Liver (tissue), 9 donors: ENCODE results near the gene USP26. TPM values are rescaled to one million over a fixed set of nuclear protein-coding genes. Genes with fewer than 3 reads are reported as not detected.
"Not testable (repeated sequence)": the region's sequence is repeated elsewhere in the genome, so short reads cannot be mapped to it uniquely, and the experiment has no call there.

Source experiments
- DNase-seq: peaks from one replicate; pipeline ENCODE4 v3.0.0-alpha.2; 2017; ENCODE audit warnings: low spot score
- H3K27ac ChIP-seq, 2 donors: one replicate each; pipeline ENCODE4 v1.7.0; 2013; ENCODE audit warnings: inconsistent platforms in 2 of 2, low read length in 2 of 2, control low read depth in 1 of 2, low read depth in 1 of 2, mild to moderate bottlenecking in 1 of 2
- H3K27me3 ChIP-seq, 4 donors: one replicate each; pipeline versions ENCODE4 v1.6.1 to v1.7.0; 2013; ENCODE audit warnings: low read length in 3 of 4, inconsistent platforms in 1 of 4, mild to moderate bottlenecking in 1 of 4, moderate library complexity in 1 of 4; ENCODE audit not compliant: control insufficient read depth in 4 of 4, insufficient read depth in 4 of 4
- H3K36me3 ChIP-seq, 4 donors: one replicate each; pipeline versions ENCODE4 v1.6.1 to v1.7.0; 2013; ENCODE audit warnings: low read length in 3 of 4, mild to moderate bottlenecking in 3 of 4, low read depth in 1 of 4, moderate library complexity in 1 of 4; ENCODE audit not compliant: control insufficient read depth in 4 of 4, insufficient read depth in 3 of 4
- H3K4me1 ChIP-seq, 4 donors: one replicate each; pipeline versions ENCODE4 v1.6.1 to v1.7.0; 2013; ENCODE audit warnings: low read length in 3 of 4, mild to moderate bottlenecking in 3 of 4, moderate library complexity in 1 of 4; ENCODE audit not compliant: control insufficient read depth in 4 of 4, insufficient read depth in 4 of 4
- H3K4me3 ChIP-seq, 3 donors: one replicate each; pipeline versions ENCODE4 v1.6.1 to v1.7.0; 2013; ENCODE audit warnings: low read length in 3 of 3, control low read depth in 1 of 3, low read depth in 1 of 3, mild to moderate bottlenecking in 1 of 3
- H3K9ac ChIP-seq, 2 donors: one replicate each; pipeline ENCODE4 v1.7.0; 2013; ENCODE audit warnings: low read length in 2 of 2, mild to moderate bottlenecking in 2 of 2, moderate library complexity in 2 of 2, control low read depth in 1 of 2, low read depth in 1 of 2
- H3K9me3 ChIP-seq, 4 donors: one replicate each; pipeline versions ENCODE4 v1.6.1 to v1.7.0; 2013; ENCODE audit warnings: low read length in 3 of 4; ENCODE audit not compliant: control insufficient read depth in 4 of 4
- EGR1 ChIP-seq, 2 donors: IDR thresholded peaks; 2 replicates each; pipeline ENCODE4 v1.6.1; 2016 to 2018; ENCODE audit warnings: antibody characterized with exemption in 2 of 2, low read depth in 2 of 2
- FOXA1 ChIP-seq: IDR thresholded peaks from 2 replicates; pipeline ENCODE4 v1.6.1; 2016; ENCODE audit warnings: antibody characterized with exemption
- FOXA2 ChIP-seq: IDR thresholded peaks from 2 replicates; pipeline ENCODE4 v1.6.1; 2016; ENCODE audit warnings: antibody characterized with exemption
- GABPA ChIP-seq, 2 donors: IDR thresholded peaks in 1 of 2; conservative IDR thresholded peaks in 1 of 2; 2 replicates each; pipeline ENCODE4 v1.6.1; 2016; ENCODE audit warnings: antibody characterized with exemption in 2 of 2, mild to moderate bottlenecking in 1 of 2, moderate library complexity in 1 of 2
- HNF4A ChIP-seq, 2 donors: conservative IDR thresholded peaks; 2 replicates each; pipeline ENCODE4 v1.6.1; 2016; ENCODE audit warnings: antibody characterized with exemption in 2 of 2, mild to moderate bottlenecking in 2 of 2
- HNF4G ChIP-seq: IDR thresholded peaks from 2 replicates; pipeline ENCODE4 v1.6.1; 2016; ENCODE audit warnings: antibody characterized with exemption
- JUND ChIP-seq, 2 donors: IDR thresholded peaks; 2 replicates each; pipeline ENCODE4 v1.6.1; 2016; ENCODE audit warnings: antibody characterized with exemption in 2 of 2
- RAD21 ChIP-seq, 2 donors: IDR thresholded peaks; 2 replicates each; pipeline ENCODE4 v1.6.1; 2016; ENCODE audit warnings: antibody characterized with exemption in 2 of 2, mild to moderate bottlenecking in 2 of 2
- RXRA ChIP-seq, 2 donors: IDR thresholded peaks; 2 replicates each; pipeline ENCODE4 v1.6.1; 2017 to 2018; ENCODE audit warnings: antibody characterized with exemption in 2 of 2, mild to moderate bottlenecking in 1 of 2
- SP1 ChIP-seq: IDR thresholded peaks from 2 replicates; pipeline ENCODE4 v1.6.1; 2018; ENCODE audit warnings: antibody characterized with exemption, mild to moderate bottlenecking
- TAF1 ChIP-seq: conservative IDR thresholded peaks from 2 replicates; pipeline ENCODE4 v1.6.1; 2016; ENCODE audit warnings: antibody characterized with exemption, mild to moderate bottlenecking
- YY1 ChIP-seq: IDR thresholded peaks from 2 replicates; pipeline ENCODE4 v1.6.1; 2016; ENCODE audit warnings: antibody characterized with exemption, mild to moderate bottlenecking
- WGBS: extraction: QIAGEN DNeasy Blood & Tissue Kit; methylation state at CpG from one replicate; pipeline ENCODE4 v1.1.7; 2013; 5-methylcytosine and 5-hydroxymethylcytosine counted together
- polyA plus RNA-seq, 2 donors: library from polyadenylated mRNA; stranded (reverse) in 1 of 2; unstranded in 1 of 2; fragments of 200-250 nt in 1 of 2; fragments of >200 nt in 1 of 2; fragmentation: Nextera tagmentation in 1 of 2; extraction: Ambion mirVana in 1 of 2; gene quantifications; one replicate each; pipeline versions ENCODE4 v1.2.1 to v1.2.3, GENCODE V29; 2013 to 2015
- total RNA-seq, 2 donors: library from RNA; depleted of rRNA; stranded (reverse); fragments of >200 nt; gene quantifications; one replicate each; pipeline ENCODE4 v1.2.3, GENCODE V29; 2014
- TF ChIP-seq, protein P1 (sequence below): IDR thresholded peaks from 2 replicates; pipeline ENCODE4 v1.6.1; 2016; ENCODE audit warnings: antibody characterized with exemption
- TF ChIP-seq, protein P2 (sequence below): fragments of 150-350 bp; IDR thresholded peaks from 2 replicates; pipeline ENCODE4 v1.5.1; 2017; ENCODE audit warnings: improper control_type of control experiment, low read depth, low read length; ENCODE audit not compliant: missing input control
- TF ChIP-seq, protein P3 (sequence below): IDR thresholded peaks from 2 replicates; pipeline ENCODE4 v1.6.1; 2016; ENCODE audit warnings: antibody characterized with exemption
- TF ChIP-seq, protein P4 (sequence below): IDR thresholded peaks from 2 replicates; pipeline ENCODE4 v1.6.1; 2016; ENCODE audit warnings: antibody characterized with exemption
- TF ChIP-seq, protein P5 (sequence below): IDR thresholded peaks from 2 replicates; pipeline ENCODE4 v1.6.1; 2016; ENCODE audit warnings: antibody characterized with exemption, mild to moderate bottlenecking
- donor health status: healthy.
- donor health status: healthy.
- donor health status: healthy.
- donor health status: healthy.
- donor health status: healthy.

The USP26 gene
- total and polyA plus RNA-seq, 4 donors = not detected

DNA sequence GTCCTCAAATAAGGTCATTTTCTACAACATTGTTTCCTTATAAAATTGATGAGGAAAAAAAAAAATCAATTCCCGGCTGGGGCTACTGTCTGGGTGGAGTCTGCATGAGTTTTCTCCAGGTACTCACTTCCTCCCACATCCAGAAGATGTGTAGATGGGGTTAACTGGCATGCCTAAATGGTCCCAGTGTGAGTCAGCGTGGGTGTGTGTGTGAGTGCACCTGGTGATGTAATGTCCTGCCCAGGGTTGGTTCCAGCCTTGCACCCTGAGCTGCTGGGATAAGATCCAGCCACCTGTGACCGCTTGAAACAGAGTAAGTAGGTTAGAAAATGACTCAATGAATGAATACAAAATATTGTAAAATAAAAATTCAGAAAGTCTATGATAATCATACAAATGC is 11.1 kb downstream of the USP26 start:
- no peak overlapping the region for H3K27ac ChIP-seq
- 79% methylated on average over 3 of the region's 3 CpGs for WGBS
- no peaks in the 10 kb centered on the region for H3K36me3 ChIP-seq
- H3K9ac ChIP-seq = no peak overlapping the region
- no peak for DNase-seq
- TF ChIP-seq EGR1 (IDR thresholded peaks at IDR 0.05; ENCODE audit: low read depth in 2 of 2) = no peak
- no peak for TF ChIP-seq HNF4A (conservative IDR thresholded peaks at IDR 0.05)
- TF ChIP-seq, protein P1, sequence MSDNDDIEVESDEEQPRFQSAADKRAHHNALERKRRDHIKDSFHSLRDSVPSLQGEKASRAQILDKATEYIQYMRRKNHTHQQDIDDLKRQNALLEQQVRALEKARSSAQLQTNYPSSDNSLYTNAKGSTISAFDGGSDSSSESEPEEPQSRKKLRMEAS = no peak
- no peak for TF ChIP-seq SP1
- no peak for TF ChIP-seq JUND (IDR thresholded peaks at IDR 0.05)
- no peak for TF ChIP-seq RAD21 (IDR thresholded peaks at IDR 0.05)
- no peaks in the 10 kb centered on the region for H3K4me1 ChIP-seq
- no peak overlapping the region for H3K4me3 ChIP-seq
- H3K27me3 ChIP-seq = no peaks in the 10 kb centered on the region
- no peaks in the 10 kb centered on the region for H3K9me3 ChIP-seq

DNA sequence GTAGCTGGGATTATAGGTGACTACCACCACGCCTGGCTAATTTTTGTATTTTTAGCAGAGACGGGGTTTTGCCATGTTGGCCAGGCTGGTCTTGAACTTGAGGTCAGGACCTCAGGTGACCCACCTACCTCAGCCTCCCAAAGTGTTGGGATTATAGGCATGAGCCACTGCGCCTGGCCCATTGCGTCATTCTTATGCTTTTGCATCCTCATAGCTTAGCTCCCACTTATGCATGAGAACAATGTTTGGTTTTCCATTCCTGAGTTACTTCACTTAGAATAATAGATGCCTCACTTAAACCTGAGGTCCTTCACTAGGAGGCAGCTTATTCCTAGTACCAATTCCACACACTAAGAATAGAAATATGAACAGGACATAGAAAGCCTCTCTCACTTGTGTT is 11.9 kb downstream of the USP26 start:
- not testable (repeated sequence) for H3K36me3 ChIP-seq, H3K9ac ChIP-seq, DNase-seq, H3K4me1 ChIP-seq, H3K9me3 ChIP-seq, H3K27me3 ChIP-seq, H3K27ac ChIP-seq, H3K4me3 ChIP-seq
- 93% methylated on average over 4 of the region's 4 CpGs for WGBS

DNA sequence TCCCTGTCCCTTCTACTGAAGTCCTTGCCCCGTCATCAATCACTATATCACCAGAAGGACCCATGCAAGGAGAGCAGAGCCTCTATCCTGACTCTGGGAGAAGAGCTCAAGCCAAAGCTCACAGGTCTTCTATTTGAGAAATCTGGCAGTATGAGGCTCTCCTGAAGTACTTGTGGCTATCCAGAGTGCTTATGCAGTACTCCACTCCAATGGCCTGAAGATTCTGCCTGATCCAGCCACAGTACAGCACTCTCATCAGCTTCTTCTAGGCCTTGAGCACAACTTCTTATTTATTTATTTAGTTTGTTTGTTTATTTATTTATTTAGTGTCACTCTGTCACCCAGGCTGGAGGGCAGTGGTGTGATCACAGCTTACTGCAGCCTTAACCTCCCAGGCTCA is 13.0 kb downstream of the USP26 start:
- WGBS = 88% methylated on average over 1 of the region's 1 CpG
- Histone ChIP-seq H3K27ac (no peak overlapping the region), H3K4me1 (no peaks in the 10 kb centered on the region), H3K27me3 (no peaks in the 10 kb centered on the region), H3K9ac (no peak overlapping the region), H3K36me3 (no peaks in the 10 kb centered on the region), H3K4me3 (no peak overlapping the region), H3K9me3 (no peaks in the 10 kb centered on the region)
- no peak for DNase-seq
- TF ChIP-seq, protein P2, sequence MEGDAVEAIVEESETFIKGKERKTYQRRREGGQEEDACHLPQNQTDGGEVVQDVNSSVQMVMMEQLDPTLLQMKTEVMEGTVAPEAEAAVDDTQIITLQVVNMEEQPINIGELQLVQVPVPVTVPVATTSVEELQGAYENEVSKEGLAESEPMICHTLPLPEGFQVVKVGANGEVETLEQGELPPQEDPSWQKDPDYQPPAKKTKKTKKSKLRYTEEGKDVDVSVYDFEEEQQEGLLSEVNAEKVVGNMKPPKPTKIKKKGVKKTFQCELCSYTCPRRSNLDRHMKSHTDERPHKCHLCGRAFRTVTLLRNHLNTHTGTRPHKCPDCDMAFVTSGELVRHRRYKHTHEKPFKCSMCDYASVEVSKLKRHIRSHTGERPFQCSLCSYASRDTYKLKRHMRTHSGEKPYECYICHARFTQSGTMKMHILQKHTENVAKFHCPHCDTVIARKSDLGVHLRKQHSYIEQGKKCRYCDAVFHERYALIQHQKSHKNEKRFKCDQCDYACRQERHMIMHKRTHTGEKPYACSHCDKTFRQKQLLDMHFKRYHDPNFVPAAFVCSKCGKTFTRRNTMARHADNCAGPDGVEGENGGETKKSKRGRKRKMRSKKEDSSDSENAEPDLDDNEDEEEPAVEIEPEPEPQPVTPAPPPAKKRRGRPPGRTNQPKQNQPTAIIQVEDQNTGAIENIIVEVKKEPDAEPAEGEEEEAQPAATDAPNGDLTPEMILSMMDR = no peak
- TF ChIP-seq FOXA2 = no peak
- TF ChIP-seq, protein P3, sequence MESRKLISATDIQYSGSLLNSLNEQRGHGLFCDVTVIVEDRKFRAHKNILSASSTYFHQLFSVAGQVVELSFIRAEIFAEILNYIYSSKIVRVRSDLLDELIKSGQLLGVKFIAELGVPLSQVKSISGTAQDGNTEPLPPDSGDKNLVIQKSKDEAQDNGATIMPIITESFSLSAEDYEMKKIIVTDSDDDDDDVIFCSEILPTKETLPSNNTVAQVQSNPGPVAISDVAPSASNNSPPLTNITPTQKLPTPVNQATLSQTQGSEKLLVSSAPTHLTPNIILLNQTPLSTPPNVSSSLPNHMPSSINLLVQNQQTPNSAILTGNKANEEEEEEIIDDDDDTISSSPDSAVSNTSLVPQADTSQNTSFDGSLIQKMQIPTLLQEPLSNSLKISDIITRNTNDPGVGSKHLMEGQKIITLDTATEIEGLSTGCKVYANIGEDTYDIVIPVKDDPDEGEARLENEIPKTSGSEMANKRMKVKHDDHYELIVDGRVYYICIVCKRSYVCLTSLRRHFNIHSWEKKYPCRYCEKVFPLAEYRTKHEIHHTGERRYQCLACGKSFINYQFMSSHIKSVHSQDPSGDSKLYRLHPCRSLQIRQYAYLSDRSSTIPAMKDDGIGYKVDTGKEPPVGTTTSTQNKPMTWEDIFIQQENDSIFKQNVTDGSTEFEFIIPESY = no peak
- no peak for TF ChIP-seq EGR1 (IDR thresholded peaks at IDR 0.05; ENCODE audit: low read depth in 2 of 2)
- TF ChIP-seq SP1 = no peak
- TF ChIP-seq TAF1 = no peak
- no peak for TF ChIP-seq HNF4G
- TF ChIP-seq RXRA (IDR thresholded peaks at IDR 0.05) = no peak
- TF ChIP-seq, protein P1 = no peak
- TF ChIP-seq, protein P4, sequence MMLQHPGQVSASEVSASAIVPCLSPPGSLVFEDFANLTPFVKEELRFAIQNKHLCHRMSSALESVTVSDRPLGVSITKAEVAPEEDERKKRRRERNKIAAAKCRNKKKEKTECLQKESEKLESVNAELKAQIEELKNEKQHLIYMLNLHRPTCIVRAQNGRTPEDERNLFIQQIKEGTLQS = no peak
- TF ChIP-seq, protein P5, sequence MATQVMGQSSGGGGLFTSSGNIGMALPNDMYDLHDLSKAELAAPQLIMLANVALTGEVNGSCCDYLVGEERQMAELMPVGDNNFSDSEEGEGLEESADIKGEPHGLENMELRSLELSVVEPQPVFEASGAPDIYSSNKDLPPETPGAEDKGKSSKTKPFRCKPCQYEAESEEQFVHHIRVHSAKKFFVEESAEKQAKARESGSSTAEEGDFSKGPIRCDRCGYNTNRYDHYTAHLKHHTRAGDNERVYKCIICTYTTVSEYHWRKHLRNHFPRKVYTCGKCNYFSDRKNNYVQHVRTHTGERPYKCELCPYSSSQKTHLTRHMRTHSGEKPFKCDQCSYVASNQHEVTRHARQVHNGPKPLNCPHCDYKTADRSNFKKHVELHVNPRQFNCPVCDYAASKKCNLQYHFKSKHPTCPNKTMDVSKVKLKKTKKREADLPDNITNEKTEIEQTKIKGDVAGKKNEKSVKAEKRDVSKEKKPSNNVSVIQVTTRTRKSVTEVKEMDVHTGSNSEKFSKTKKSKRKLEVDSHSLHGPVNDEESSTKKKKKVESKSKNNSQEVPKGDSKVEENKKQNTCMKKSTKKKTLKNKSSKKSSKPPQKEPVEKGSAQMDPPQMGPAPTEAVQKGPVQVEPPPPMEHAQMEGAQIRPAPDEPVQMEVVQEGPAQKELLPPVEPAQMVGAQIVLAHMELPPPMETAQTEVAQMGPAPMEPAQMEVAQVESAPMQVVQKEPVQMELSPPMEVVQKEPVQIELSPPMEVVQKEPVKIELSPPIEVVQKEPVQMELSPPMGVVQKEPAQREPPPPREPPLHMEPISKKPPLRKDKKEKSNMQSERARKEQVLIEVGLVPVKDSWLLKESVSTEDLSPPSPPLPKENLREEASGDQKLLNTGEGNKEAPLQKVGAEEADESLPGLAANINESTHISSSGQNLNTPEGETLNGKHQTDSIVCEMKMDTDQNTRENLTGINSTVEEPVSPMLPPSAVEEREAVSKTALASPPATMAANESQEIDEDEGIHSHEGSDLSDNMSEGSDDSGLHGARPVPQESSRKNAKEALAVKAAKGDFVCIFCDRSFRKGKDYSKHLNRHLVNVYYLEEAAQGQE = no peak
- no peak for TF ChIP-seq GABPA (IDR thresholded peaks at IDR 0.05 in 1 of 2, conservative IDR thresholded peaks at IDR 0.05 in 1 of 2)
- no peak for TF ChIP-seq YY1
- TF ChIP-seq FOXA1 = no peak
- no peak for TF ChIP-seq JUND (IDR thresholded peaks at IDR 0.05)
- no peak for TF ChIP-seq RAD21 (IDR thresholded peaks at IDR 0.05)
